Kidney (tissue), 14 donors: ENCODE data around the gene TMEM185B. TPM values are rescaled to one million over a fixed set of nuclear protein-coding genes. Genes with fewer than 3 reads are reported as not detected.

Experiments used
- DNase-seq, 5 donors: peaks; one replicate each; pipeline ENCODE4 v3.0.0-alpha.2; 2013 to 2020
- FAIRE-seq: peaks from 2 replicates; lab custom pipeline; 2012; peaks lifted over from hg19 to GRCh38; lab: Jason Lieb, UNC
- H3K27ac ChIP-seq, 2 donors: one replicate each; pipeline ENCODE4 v1.7.0; 2013; ENCODE audit warnings: low read depth in 2 of 2, low read length in 2 of 2, inconsistent platforms in 1 of 2
- H3K27me3 ChIP-seq: one replicate; pipeline ENCODE4 v1.7.1; 2013; ENCODE audit warnings: low read length, inconsistent platforms; ENCODE audit not compliant: control insufficient read depth, insufficient read depth
- H3K36me3 ChIP-seq, 3 donors: one replicate each; pipeline versions ENCODE4 v1.7.0 to v1.7.1; 2013; ENCODE audit warnings: low read length in 3 of 3, control low read depth in 1 of 3, inconsistent platforms in 1 of 3; ENCODE audit not compliant: insufficient read depth in 3 of 3, control insufficient read depth in 2 of 3
- H3K4me1 ChIP-seq, 3 donors: one replicate each; pipeline versions ENCODE4 v1.7.0 to v1.7.1; 2013; ENCODE audit warnings: low read length in 3 of 3, inconsistent platforms in 1 of 3, low read depth in 1 of 3; ENCODE audit not compliant: control insufficient read depth in 2 of 3, insufficient read depth in 2 of 3
- H3K4me3 ChIP-seq, 3 donors: one replicate each; pipeline versions ENCODE4 v1.7.0 to v1.8.1; 2013; ENCODE audit warnings: low read length in 3 of 3, control low read depth in 1 of 3, inconsistent platforms in 1 of 3
- H3K9ac ChIP-seq, 3 donors: one replicate each; pipeline versions ENCODE4 v1.7.0 to v1.7.1; 2013; ENCODE audit warnings: low read length in 3 of 3, control low read depth in 1 of 3, inconsistent platforms in 1 of 3
- H3K9me3 ChIP-seq, 3 donors: one replicate each; pipeline versions ENCODE4 v1.7.0 to v1.7.1; 2013; ENCODE audit warnings: low read length in 3 of 3, control low read depth in 1 of 3, inconsistent platforms in 1 of 3; ENCODE audit not compliant: control insufficient read depth in 2 of 3, insufficient read depth in 1 of 3
- intact Hi-C: fragments of 100-400 bp; cut with DNase I; formaldehyde crosslinking; loops from one replicate; pipeline ENCODE4 v1.11.1; 2022
- polyA plus RNA-seq: library from polyadenylated mRNA; stranded (reverse); fragments of 350-450 nt; fragmentation: Illumina TruSeq; extraction: RNeasy Lipid Tissue Mini Kit (QIAGEN cat#74804); gene quantifications from one replicate; pipeline ENCODE4 v1.2.3, GENCODE V29; 2014; ENCODE audit warnings: low read depth, low replicate concordance; ENCODE audit not compliant: insufficient read depth
- total RNA-seq: library from RNA; stranded (reverse); fragmentation: NEBNext Ultra II Directional; extraction: Animal tissue kit (Norgen Biotek cat#: 25700); gene quantifications from one replicate; pipeline ENCODE4 v1.2.1, GENCODE V29; 2021
- TF ChIP-seq, protein P1 (sequence below): IDR thresholded peaks from 3 replicates; pipeline ENCODE4 v1.5.1; 2012; ENCODE audit warnings: mild to moderate bottlenecking, moderate library complexity, borderline replicate concordance; ENCODE audit not compliant: insufficient read depth; ENCODE audit errors: extremely low read depth
- donor health status: control.
- donor health status: control.
- donor health status: control.
- donor health status: control.
- donor health status: control.
- donor health status: DM: yes; HTN: yes; CAD: no.
- donor health status: Normal renal cell carcinoma (clear cell type).

TMEM185B gene
- total and polyA plus RNA-seq, 2 donors from 2014 or later: 8.0 to 28.1 TPM

DNA sequence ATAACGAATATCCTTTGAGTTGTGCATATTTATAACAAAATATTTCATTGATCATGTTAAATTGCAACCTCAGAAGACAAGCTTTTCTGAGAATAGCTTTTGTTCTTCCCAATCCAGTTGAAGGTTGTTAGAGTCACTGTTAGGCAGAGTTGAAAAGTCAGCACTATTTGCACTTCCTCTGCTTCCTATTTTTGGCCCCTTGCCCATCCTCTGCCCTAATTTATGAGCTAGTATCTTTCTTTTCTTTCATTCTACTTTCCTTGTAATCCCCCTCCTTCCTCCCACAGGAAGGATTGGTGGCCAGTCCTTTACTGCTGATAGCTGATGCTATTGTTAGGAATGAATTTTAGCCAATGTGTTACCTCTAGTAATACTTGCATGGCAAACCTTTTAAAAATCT, 34.3 kb upstream of the TMEM185B start:
- no peaks in the 10 kb centered on the region for H3K36me3 ChIP-seq
- H3K9me3 ChIP-seq: no peaks in the 10 kb centered on the region
- FAIRE-seq (no peak), DNase-seq (peak in 1 of 5 donors; percentile 50)
- H3K4me1 ChIP-seq: peaks cover 4 to 25% (median 18%) of the 10 kb centered on the region in 3 donors
- H3K27ac ChIP-seq: peak overlapping the region in 1 of 2 donors; percentile 13
- TF ChIP-seq, protein P1, sequence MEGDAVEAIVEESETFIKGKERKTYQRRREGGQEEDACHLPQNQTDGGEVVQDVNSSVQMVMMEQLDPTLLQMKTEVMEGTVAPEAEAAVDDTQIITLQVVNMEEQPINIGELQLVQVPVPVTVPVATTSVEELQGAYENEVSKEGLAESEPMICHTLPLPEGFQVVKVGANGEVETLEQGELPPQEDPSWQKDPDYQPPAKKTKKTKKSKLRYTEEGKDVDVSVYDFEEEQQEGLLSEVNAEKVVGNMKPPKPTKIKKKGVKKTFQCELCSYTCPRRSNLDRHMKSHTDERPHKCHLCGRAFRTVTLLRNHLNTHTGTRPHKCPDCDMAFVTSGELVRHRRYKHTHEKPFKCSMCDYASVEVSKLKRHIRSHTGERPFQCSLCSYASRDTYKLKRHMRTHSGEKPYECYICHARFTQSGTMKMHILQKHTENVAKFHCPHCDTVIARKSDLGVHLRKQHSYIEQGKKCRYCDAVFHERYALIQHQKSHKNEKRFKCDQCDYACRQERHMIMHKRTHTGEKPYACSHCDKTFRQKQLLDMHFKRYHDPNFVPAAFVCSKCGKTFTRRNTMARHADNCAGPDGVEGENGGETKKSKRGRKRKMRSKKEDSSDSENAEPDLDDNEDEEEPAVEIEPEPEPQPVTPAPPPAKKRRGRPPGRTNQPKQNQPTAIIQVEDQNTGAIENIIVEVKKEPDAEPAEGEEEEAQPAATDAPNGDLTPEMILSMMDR: no peak
- H3K4me3 ChIP-seq: no peak overlapping the region
- no peak overlapping the region for H3K9ac ChIP-seq
- intact Hi-C loops: no loop called here
- no peaks in the 10 kb centered on the region for H3K27me3 ChIP-seq

DNA sequence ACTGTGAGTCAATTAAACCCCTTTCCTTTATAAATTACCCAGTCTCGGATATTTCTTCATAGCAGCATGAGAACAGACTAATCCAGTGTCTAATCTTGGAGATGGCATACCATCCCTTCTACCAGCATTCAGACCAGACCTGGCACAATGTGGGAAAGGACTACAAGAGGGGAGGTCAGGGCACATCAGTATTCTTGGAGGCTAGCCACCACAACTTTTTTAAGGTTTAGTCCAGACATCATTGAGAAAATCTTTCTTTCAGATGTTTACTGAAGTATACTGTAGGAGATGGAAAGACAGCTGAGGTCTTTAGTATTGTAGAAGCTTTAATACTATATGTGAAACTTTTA, 33.4 kb upstream of the TMEM185B start:
- H3K27me3 ChIP-seq: no peaks in the 10 kb centered on the region
- peaks cover 4 to 25% (median 22%) of the 10 kb centered on the region in 3 donors for H3K4me1 ChIP-seq
- no peaks in the 10 kb centered on the region for H3K9me3 ChIP-seq
- H3K36me3 ChIP-seq: no peaks in the 10 kb centered on the region
- intact Hi-C loops: no loop called here
- FAIRE-seq (no peak), DNase-seq (no peak)
- TF ChIP-seq, protein P1: no peak
- no peak overlapping the region for H3K27ac ChIP-seq
- no peak overlapping the region for H3K4me3 ChIP-seq
- no peak overlapping the region for H3K9ac ChIP-seq

DNA sequence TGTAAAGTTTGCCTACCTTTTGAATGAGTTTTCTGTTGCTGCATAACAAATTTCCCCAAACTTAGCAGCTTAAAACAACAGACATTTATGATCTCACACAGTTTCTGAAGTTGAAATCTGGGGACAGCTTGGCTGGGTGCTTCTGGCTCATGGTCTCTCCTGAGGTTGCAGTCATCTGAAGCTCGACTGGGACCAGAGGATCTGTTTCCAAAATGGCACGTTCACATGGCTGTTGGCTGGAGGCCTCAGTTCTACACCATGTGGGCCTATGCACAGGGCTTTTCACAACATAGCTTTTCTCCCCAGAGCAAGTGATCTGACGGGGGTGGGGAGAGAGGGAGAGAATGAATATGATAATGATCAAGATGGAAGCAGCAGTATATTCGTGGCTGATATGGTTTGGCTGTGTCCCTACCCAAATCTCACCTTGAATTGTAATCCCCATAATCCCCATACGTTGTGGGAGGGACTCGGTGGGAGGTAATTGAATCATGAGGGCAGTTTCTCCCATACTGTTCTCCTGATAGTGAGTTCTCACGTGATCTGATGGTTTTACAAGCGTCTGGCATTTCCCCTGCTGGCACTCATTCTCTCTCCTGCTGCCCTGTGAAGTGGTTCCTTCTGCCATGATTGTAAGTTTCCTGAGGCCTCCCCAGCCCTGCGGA, 32.9 kb upstream of the TMEM185B start:
- H3K9ac ChIP-seq: no peak overlapping the region
- intact Hi-C loops: no loop called here
- H3K36me3 ChIP-seq: no peaks in the 10 kb centered on the region
- FAIRE-seq (no peak), DNase-seq (no peak)
- peaks cover 4 to 25% (median 22%) of the 10 kb centered on the region in 3 donors for H3K4me1 ChIP-seq
- H3K4me3 ChIP-seq: no peak overlapping the region
- TF ChIP-seq, protein P1: no peak
- H3K27ac ChIP-seq: no peak overlapping the region
- H3K9me3 ChIP-seq: no peaks in the 10 kb centered on the region
- no peaks in the 10 kb centered on the region for H3K27me3 ChIP-seq
